SK-N-SH treated with all-trans-retinoic acid at 6 μM for 48 hours (cell line): ENCODE results near the gene ITGB3BP.

ENCODE experiments used
- ARNTL ChIP-seq: fragments of 450-650 bp; formaldehyde crosslinking; IDR thresholded peaks from 2 replicates; pipeline ENCODE4 v1.5.0; 2020; ENCODE audit warnings: low read depth, mild to moderate bottlenecking, moderate library complexity, borderline replicate concordance
- BACH2 ChIP-seq: fragments of 250-450 bp; sonication (Bioruptor Pico); IDR thresholded peaks from 2 replicates; pipeline ENCODE4 v1.9.0; 2021; ENCODE audit warnings: mild to moderate bottlenecking, borderline replicate concordance
- ZFP3 ChIP-seq: fragments of 250-450 bp; sonication (Bioruptor Pico); IDR thresholded peaks from 2 replicates; pipeline ENCODE4 v1.5.0; 2020; ENCODE audit warnings: mild to moderate bottlenecking, moderate library complexity

- TF ChIP-seq ARNTL (CRISPR knock-in tag) (no peak), ZFP3 (no peak), BACH2 (CRISPR knock-in tag) (no peak)
These were observed 24.9 kb downstream of the ITGB3BP start for GRCh38 chr1:63498106-63498505.
